ENCODE measurements around the gene TBC1D24.

DNA sequence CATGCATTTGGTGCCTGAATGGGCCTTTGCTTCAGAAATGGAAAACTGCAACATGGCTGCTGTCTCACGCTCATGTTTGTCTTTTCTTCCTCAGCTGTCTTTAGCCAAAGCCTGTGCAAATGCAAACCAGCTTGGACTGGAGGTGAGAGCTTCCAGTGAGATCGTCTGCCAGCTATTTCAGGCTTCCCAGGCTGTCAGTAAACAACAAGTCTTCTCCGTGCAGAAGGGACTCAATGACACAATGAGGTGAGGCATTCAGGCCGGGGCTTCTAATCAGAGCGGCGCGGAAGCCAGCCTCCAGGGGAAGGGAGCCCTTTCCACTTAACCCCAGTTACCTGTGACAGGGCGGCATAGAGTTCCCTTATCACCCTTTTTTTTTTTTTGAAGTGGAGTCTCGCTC is 31.4 kb upstream of the TBC1D24 start:
- TF ChIP-seq, protein P1, sequence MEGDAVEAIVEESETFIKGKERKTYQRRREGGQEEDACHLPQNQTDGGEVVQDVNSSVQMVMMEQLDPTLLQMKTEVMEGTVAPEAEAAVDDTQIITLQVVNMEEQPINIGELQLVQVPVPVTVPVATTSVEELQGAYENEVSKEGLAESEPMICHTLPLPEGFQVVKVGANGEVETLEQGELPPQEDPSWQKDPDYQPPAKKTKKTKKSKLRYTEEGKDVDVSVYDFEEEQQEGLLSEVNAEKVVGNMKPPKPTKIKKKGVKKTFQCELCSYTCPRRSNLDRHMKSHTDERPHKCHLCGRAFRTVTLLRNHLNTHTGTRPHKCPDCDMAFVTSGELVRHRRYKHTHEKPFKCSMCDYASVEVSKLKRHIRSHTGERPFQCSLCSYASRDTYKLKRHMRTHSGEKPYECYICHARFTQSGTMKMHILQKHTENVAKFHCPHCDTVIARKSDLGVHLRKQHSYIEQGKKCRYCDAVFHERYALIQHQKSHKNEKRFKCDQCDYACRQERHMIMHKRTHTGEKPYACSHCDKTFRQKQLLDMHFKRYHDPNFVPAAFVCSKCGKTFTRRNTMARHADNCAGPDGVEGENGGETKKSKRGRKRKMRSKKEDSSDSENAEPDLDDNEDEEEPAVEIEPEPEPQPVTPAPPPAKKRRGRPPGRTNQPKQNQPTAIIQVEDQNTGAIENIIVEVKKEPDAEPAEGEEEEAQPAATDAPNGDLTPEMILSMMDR (conservative IDR thresholded peaks at IDR 0.05; ENCODE audit: low read depth in 2 of 2): no peak
- TF ChIP-seq EZH2phosphoT487 (IDR thresholded peaks at IDR 0.05; ENCODE audit: unreplicated experiment) (no peak), REST (IDR thresholded peaks at IDR 0.05; ENCODE audit: unreplicated experiment) (no peak), POLR2AphosphoS5 (IDR thresholded peaks at IDR 0.05; ENCODE audit: low read depth) (no peak), NANOG (IDR thresholded peaks at IDR 0.05; ENCODE audit: borderline replicate concordance) (no peak)
- TF ChIP-seq, protein P2, sequence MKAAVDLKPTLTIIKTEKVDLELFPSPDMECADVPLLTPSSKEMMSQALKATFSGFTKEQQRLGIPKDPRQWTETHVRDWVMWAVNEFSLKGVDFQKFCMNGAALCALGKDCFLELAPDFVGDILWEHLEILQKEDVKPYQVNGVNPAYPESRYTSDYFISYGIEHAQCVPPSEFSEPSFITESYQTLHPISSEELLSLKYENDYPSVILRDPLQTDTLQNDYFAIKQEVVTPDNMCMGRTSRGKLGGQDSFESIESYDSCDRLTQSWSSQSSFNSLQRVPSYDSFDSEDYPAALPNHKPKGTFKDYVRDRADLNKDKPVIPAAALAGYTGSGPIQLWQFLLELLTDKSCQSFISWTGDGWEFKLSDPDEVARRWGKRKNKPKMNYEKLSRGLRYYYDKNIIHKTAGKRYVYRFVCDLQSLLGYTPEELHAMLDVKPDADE (IDR thresholded peaks at IDR 0.05): no peak
